ENCODE results near the gene MBOAT1. TPM values are rescaled to one million over a fixed set of nuclear protein-coding genes. Genes with fewer than 3 reads are reported as not detected.

MBOAT1 gene
- total RNA-seq, 1 experiment from 2014 or later = 9.9 TPM

DNA sequence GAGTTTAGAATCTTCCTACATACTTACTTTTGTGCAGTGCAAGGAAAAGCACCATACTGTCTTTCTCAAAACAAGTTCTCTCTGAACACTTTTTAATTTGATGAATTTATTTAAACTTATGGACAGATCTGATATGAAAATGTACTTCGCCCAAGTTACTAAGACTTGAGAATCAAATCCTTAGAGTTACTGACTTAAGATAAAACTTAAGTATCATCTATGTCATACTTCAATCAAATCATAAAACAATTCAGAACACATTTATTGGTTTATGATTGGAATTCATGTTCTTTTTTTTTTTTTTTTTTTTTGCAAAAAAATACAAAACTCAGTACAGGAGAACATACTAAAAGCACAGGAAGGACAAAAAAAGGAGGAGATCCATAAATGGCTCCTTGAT, 77.7 kb downstream of the MBOAT1 start:
- no peak overlapping the region for H3K14ac ChIP-seq (ENCODE audit: insufficient read depth, low read length)
- Mint-ChIP-seq H3K36me3 (ENCODE audit: insufficient read depth in 1 of 3, low read depth in 3 of 3) (peaks cover 0 to 6% (median 6%) of the 10 kb centered on the region in 3 experiments; a peak in 3 of 7 replicates), H3K9me3 (no peaks in the 10 kb centered on the region), H3K4me1 (peaks cover 17 to 19% of the 10 kb centered on the region in 2 experiments), H3K27me3 (ENCODE audit: low read depth) (no peaks in the 10 kb centered on the region), H3K4me3 (no peak overlapping the region), H3K27ac (no peak overlapping the region)
- no peak for DNase-seq
- no peak overlapping the region for H3K9ac ChIP-seq (ENCODE audit: extremely low read depth, insufficient read length, low read length)
- no peaks in the 10 kb centered on the region for H3K27me3 ChIP-seq (ENCODE audit: insufficient read depth, low read length)
- H3K27ac ChIP-seq (ENCODE audit: insufficient read length, low read depth, low read length) = no peak overlapping the region
- no peaks in the 10 kb centered on the region for H3K79me1 ChIP-seq (ENCODE audit: insufficient read depth, low read depth, low read length, poor library complexity, severe bottlenecking)
- H4K20me1 ChIP-seq (ENCODE audit: control insufficient read depth, insufficient read depth, insufficient read length) = no peaks in the 10 kb centered on the region
- H3K18ac ChIP-seq (ENCODE audit: insufficient read length, low read depth, low read length) = no peak overlapping the region
- no peak overlapping the region for H2AK5ac ChIP-seq (ENCODE audit: insufficient read length, low read length)
- H3K9me3 ChIP-seq (ENCODE audit: control insufficient read depth, low read depth, low read length) = no peaks in the 10 kb centered on the region
- no peak overlapping the region for H4K91ac ChIP-seq (ENCODE audit: insufficient read length, low read depth, low read length)
- H3K23ac ChIP-seq (ENCODE audit: insufficient read length, low read depth, low read length) = no peak overlapping the region
- H2BK5ac ChIP-seq (ENCODE audit: insufficient read length, low read length) = no peak overlapping the region
- H3K4me2 ChIP-seq (ENCODE audit: insufficient read depth, insufficient read length, low read length) = no peak overlapping the region
- H4K5ac ChIP-seq (ENCODE audit: insufficient read length, low read depth, low read length) = no peak overlapping the region
- TF ChIP-seq CTCF (conservative IDR thresholded peaks at IDR 0.05) = no peak
- no peak overlapping the region for H2AFZ ChIP-seq (ENCODE audit: low read length)
- no peak overlapping the region for H3T11ph ChIP-seq (ENCODE audit: low read length)
- no peak overlapping the region for H2BK15ac ChIP-seq (ENCODE audit: low read depth, low read length)
- H3K4me1 ChIP-seq (ENCODE audit: insufficient read depth, low read length) = no peaks in the 10 kb centered on the region
- H4K8ac ChIP-seq (replicated peaks; ENCODE audit: insufficient read length, low read depth, low read length) = no peak overlapping the region
- H2BK120ac ChIP-seq (ENCODE audit: low read depth, low read length, poor library complexity, severe bottlenecking) = no peak overlapping the region
- no peak overlapping the region for H2BK12ac ChIP-seq (ENCODE audit: insufficient read length, low read depth, low read length)
- H3K23me2 ChIP-seq (ENCODE audit: insufficient read length, low read depth, low read length, poor library complexity, severe bottlenecking) = no peaks in the 10 kb centered on the region
- H3K56ac ChIP-seq (ENCODE audit: insufficient read length, low read depth, low read length) = no peak overlapping the region
- WGBS (ENCODE audit: extremely low coverage, insufficient read length, low lambda C conversion rate) = no CpG with 5 or more reads among the region's 1 CpG
- no peak overlapping the region for H2BK20ac ChIP-seq (ENCODE audit: low read depth, low read length, poor library complexity, severe bottlenecking)
- H3K79me2 ChIP-seq (ENCODE audit: insufficient read depth, low read length) = no peaks in the 10 kb centered on the region
- H3K4ac ChIP-seq (ENCODE audit: low read depth, low read length) = no peak overlapping the region
